Measurements from ENCODE around the gene RSRC1. TPM values are rescaled to one million over a fixed set of nuclear protein-coding genes. Genes with fewer than 3 reads are reported as not detected.

Gene RSRC1
- total and polyA plus RNA-seq, 2 of the 13 experiments (the other 11 are each of a cell fraction or from before 2014, with no cell fraction given), result 4.9 to 63.0 TPM

DNA sequence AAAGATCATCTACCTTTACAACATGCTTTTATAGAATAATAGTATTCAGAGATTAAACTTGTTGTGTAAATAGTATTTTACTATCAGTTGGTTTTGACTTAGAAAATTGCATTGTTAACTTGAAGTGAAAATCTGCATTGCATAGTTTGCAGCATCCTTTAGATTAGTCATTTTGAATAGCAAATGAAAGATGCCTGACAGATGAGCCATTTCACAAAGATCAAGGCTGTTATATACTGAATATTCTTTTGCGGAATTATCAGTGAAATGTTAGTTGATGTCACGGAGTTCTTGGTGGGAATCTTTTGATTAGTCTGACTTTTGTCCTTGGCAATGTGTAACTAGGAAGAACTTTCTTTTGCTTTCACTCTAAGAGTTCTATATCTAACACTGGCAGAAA is 24.5 kb downstream of the RSRC1 start:
- no peak overlapping the region for H3K9ac ChIP-seq (ENCODE audit: insufficient read depth, low read depth, low read length)
- no peaks in the 10 kb centered on the region for H3K4me1 ChIP-seq (ENCODE audit: insufficient read depth, low read length)
- DNase-seq (ENCODE audit: low spot score), result no peak
- ChIA-PET CTCF (ENCODE audit: low intra/inter-chr PET ratio, low total read pairs) (no interaction called here), POLR2A (no interaction called here)
- no peaks in the 10 kb centered on the region for H3K27me3 ChIP-seq (ENCODE audit: control insufficient read depth in 1 of 2, insufficient read depth in 2 of 2, low read length in 2 of 2)
- H3K36me3 ChIP-seq (replicated peaks in 1 of 2; ENCODE audit: control insufficient read depth in 1 of 2, insufficient read depth in 2 of 2, low read length in 2 of 2), result no peaks in the 10 kb centered on the region; a peak in 1 of 5 replicates
- intact Hi-C loops (cut with micrococcal nuclease; ENCODE audit: unreplicated experiment) (no loop called here), in situ Hi-C loops (cut with HindIII; ENCODE audit: extremely low pct_ligation_motif_present, low pct_unique_long_range_greater_than_20kb) (no loop called here)
- no peaks in the 10 kb centered on the region for H3K9me3 ChIP-seq (ENCODE audit: low read length)
- no TSS peak for BruUV-seq (replicated peaks)
- no peak for ATAC-seq
- no peak overlapping the region for H3K27ac ChIP-seq (ENCODE audit: extremely low read length, insufficient read depth, low read length)
- no peaks in the 10 kb centered on the region for H3K79me2 ChIP-seq (ENCODE audit: insufficient read depth, low read length)
- no peak for FAIRE-seq
- H4K20me1 ChIP-seq (ENCODE audit: insufficient read depth, low read length), result no peaks in the 10 kb centered on the region
- no peak overlapping the region for H2AFZ ChIP-seq (ENCODE audit: low read length)
- 96% methylated on average over 2 of the region's 2 CpGs for WGBS (ENCODE audit: low lambda C conversion rate)
- no peak overlapping the region for H3K4me2 ChIP-seq (ENCODE audit: low read depth, low read length)
- no peak overlapping the region for H3K4me3 ChIP-seq (replicated peaks in 1 of 3; ENCODE audit: insufficient read depth in 1 of 3, low read depth in 2 of 3, low read length in 3 of 3)
- no peak for TF ChIP-seq MYC (CRISPR knock-in tag; IDR thresholded peaks at IDR 0.05; ENCODE audit: borderline replicate concordance)
- TF ChIP-seq KMT2A (CRISPR knock-in tag; IDR thresholded peaks at IDR 0.05), result no peak
- TF ChIP-seq ZNF747 (CRISPR knock-in tag; IDR thresholded peaks at IDR 0.05; ENCODE audit: borderline replicate concordance), result no peak
- no peak for TF ChIP-seq SOX13 (IDR thresholded peaks at IDR 0.05)
- TF ChIP-seq SOX13 (CRISPR knock-in tag; conservative IDR thresholded peaks at IDR 0.05 in 1 of 2, IDR thresholded peaks at IDR 0.05 in 1 of 2), result no peak
- TF ChIP-seq ZKSCAN1 (IDR thresholded peaks at IDR 0.05; ENCODE audit: low read length), result no peak
- TF ChIP-seq, protein P1, sequence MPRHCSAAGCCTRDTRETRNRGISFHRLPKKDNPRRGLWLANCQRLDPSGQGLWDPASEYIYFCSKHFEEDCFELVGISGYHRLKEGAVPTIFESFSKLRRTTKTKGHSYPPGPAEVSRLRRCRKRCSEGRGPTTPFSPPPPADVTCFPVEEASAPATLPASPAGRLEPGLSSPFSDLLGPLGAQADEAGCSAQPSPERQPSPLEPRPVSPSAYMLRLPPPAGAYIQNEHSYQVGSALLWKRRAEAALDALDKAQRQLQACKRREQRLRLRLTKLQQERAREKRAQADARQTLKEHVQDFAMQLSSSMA (CRISPR knock-in tag; IDR thresholded peaks at IDR 0.05), result no peak
- TF ChIP-seq PHF8 (CRISPR knock-in tag; IDR thresholded peaks at IDR 0.05), result no peak
- TF ChIP-seq ZNF317 (CRISPR knock-in tag; IDR thresholded peaks at IDR 0.05), result no peak
- TF ChIP-seq MEF2D (CRISPR knock-in tag; IDR thresholded peaks at IDR 0.05), result no peak
- TF ChIP-seq TCF7L2 (IDR thresholded peaks at IDR 0.05; ENCODE audit: low read depth, low read length), result no peak
- no peak for TF ChIP-seq ZNF703 (CRISPR knock-in tag; IDR thresholded peaks at IDR 0.05; ENCODE audit: borderline replicate concordance)
- TF ChIP-seq ZNF337 (CRISPR knock-in tag; IDR thresholded peaks at IDR 0.05; ENCODE audit: borderline replicate concordance, low read depth), result no peak

Measured in HepG2 (cell line).